Activated CD4-positive, alpha-beta T cell treated with anti-CD3 and anti-CD28 coated beads, Interleukin-2, Interleukin-6, amounts not matched to agents 100 ng/mL and 50 ng/mL, durations not matched to agents 16 hours and 8 hours (primary cell): ENCODE data around the gene DOCK9.

Source experiments
- DNase-seq: peaks from one replicate; pipeline ENCODE4 v3.0.0-alpha.2; 2020

DOCK9 gene

DNA sequence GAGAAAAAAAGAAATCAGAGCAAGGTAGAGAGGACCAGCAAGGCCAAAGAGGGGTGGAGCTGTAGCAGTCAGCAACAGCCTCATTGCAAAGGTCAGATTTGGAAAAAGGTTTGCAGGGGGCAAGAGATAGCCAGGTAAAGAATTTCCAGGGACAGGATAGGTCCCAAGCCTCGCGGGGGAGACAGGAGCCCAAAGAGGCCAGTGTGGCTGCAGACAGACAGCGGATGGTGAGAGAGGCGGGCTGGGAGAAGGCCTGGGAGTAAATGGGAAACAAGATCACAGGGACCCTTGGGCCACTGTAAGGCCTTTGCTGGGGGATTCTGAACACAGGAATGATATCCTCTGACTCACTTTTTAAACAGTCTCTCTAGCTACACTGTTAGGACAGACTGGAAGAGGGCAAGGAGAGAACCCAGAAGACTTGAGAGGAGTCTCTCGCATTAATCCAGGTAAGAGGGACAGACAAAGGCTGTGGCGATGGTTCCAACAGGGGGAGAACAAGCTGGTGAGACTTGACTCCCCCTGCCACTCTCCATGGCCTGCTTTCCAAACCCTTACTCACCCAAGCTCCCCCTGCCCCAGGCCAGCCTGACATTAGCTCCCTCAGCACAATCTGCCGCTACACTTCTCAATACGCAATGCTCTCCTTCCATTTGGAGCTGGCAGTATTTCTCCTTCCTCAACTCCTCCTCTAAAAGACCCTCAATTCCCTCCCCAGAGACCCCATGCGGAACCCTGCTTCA is 31.8 kb downstream of the DOCK9 start:
- DNase-seq = no peak

DNA sequence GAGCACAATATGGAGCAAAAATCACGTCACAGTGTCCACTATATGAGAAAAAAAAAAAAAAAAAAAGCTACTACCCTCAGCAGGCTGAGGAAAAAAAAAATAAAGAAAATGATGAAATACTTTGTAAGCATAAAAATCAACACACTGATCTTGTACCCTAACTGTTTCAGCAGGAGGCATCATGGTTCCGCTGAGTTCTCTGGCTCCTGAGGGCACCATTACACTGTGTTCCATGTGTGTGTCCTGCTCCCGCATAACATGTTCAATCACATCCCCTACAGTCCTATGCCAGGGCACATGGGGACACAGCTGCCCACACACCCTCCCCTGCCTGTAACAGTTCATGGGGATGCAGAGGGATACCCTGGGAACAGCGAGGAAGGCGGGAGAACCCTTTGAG is 33.5 kb downstream of the DOCK9 start:
- DNase-seq = no peak

DNA sequence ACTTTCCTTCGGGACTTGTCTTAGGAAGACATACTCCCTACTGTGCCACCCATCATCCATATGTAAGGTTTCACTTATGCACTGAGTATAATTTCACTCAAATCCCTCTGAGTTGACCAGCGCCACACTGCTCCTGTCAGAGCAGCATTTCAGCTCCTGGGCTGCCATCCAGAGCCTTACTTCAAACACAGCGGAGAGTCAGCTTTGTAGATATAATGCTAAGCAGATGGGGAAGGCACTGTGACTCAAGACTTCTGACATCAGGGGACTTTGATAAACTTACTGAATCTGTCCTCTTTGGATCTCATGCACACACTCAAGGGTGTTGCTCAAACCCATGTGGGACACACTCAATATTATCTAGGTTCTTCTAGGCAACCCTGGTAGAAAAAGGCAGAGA is 34.9 kb downstream of the DOCK9 start:
- DNase-seq = no peak

DNA sequence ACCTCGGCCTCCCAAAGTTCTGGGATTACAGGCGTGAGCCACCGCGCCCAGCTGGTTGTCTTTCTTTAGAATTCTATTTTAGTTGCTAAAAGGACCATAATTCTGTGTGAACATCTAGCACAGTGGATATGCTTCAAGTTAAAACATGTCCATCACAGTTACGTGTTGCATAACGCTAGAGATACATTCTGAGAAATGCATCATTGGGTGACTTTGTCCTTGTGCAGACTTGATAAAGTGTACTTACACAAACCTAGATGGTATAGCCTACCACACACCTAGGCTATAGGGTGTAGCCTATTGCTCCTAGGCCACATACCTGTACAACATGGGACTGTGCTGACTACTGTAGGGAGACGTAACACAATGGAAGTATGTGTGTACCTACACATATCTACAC is 35.4 kb downstream of the DOCK9 start:
- no peak for DNase-seq

DNA sequence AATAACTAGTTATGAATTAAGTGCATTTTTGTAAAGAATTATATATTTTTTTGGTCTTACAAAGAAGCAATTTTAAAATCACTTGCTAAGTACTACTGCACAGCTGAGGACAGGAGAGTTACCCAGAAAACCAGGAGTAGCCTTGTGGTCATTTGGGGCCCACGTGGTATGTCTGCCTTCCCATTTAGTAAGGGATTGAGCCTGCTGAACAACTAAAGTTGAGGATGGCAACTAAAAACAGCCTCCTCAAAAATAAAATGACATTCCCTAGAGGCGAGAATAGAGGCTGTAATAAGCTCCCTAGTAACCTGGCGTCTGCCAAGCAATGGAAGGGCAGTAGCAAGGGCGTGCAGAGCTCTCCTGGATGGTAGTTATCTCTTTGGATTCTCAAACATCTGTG is 36.3 kb downstream of the DOCK9 start:
- no peak for DNase-seq

DNA sequence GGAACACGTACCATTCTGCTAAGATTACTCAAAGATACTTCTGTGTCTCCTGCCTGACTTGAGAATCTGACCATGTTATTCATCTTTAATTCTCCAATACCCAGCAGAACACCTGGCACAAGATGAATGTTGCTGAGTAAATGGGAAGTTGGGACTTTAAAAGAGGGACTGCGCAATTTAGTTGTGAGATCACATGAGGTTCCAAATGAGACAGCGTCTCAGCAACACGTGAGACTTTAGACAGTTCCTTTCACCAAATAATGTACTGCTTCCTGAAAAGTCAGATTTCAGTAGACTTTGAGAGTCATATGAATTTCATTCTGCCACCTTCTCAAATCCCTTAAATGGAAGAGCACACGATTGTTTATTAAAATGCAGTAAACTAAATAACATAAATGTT is 36.7 kb downstream of the DOCK9 start:
- DNase-seq = no peak

DNA sequence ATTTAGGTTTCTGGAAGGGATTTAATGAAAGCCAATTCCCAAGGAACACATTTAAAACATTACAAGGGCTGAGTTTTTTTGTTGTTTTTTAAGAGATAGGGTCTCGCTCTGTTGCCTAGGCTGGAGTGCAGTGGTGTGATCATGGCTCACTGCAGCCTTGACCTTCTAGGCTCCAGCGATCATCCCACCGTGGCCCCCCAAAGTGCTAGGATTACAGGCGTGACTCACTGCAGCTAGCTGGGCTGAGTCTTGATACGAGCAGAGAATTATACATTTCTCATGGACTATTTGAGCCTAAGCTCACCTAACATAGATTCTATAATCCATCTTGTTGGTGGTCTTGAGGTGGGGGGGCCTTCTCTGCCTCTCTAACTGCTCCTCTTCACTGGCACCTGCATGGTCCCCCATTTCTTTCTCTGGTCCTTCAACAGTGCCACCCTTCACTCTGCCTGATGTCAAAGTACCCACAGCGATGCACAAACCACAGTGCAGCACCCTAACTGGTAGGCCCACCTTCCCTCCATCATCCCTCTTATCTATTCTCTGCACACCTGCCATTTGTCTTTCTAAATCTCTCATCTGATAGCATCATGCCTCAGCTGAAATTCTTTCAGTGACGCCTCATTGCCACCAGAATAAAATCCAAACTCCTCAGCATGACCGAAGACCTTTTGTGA is 37.4 kb downstream of the DOCK9 start:
- no peak for DNase-seq

DNA sequence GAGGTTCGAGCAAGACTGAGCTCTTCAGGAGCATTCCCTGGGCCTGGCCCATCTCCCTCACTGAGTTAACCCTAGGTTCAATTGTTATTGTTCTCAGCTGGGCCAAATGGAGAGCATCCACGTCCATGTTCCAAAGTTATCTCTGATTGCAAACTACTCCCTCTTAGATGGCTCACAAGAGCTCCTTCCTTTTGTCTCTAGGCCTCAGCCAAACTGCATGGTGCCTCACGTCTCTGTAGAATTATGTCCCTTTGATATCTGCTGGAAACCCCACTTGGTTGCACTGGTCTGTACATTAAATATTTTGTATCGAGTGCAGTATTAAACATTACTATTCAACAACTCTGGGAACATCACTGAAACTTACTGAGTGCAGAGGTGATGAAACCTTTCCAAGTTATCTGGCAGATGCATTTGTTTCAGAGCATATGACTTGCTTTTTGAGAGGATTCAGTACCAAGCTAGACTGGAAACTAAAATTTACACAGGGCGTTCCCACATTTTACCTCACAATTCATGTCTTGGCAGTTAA is 38.1 kb downstream of the DOCK9 start:
- no peak for DNase-seq

DNA sequence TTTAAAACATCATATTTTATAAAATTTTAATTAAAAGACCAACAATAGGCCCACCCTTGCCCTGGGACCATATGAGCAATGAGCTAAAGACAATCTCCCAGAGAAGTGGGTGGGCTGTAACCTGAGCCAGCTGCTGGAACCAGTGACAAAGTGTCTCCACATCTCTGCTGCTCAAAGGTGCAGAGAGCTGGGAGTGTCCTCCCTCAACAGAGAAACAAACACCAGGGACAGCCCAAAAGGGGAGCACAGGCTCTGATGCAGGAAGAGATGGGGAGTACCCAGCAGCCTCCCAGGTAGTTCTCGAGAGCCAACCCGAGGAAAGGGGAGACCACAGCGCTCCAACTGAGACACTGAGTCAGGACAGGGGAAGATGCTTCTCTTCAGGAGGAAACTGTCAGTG is 39.1 kb downstream of the DOCK9 start:
- no peak for DNase-seq

DNA sequence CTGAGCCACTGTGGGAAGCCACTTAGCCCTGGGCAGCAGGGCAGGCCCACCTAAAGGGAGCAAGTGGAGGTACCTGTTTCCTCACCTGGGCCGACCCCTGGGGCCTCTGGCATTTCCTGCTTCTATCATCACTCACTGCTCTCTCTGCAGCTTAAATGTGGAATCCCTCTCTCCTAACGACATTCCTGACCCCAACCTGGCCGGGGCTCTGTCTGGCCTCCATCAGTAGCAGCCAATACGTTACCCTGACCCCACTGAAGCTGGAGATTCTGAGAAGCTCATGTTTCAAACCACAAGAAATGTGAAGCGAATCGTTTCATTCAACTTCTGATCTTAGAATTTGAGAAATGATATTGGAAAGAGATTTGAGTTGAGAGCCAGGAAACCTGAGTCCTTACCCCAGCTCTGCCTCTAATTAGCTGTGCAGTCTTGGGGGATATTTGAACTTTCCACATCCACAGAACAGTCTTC is 39.9 kb downstream of the DOCK9 start:
- no peak for DNase-seq

DNA sequence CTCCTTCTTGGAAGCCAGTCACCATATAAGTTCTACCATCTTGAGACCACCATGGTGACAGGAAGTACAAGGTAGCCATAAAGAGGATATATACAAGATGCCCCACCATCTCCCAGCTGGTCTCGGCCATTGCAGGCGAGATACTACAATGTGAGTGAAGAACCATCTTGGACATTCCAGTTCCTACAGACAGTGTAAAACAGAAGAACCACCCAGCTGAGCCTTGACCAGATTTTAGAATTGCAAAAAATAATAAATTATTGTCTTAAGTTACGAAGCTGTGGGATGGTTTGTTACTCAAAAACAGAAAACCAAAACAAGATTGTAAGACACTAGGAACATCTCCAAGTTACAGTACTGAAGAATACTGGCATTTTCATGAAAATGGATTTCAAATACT is 43.6 kb downstream of the DOCK9 start:
- no peak for DNase-seq

DNA sequence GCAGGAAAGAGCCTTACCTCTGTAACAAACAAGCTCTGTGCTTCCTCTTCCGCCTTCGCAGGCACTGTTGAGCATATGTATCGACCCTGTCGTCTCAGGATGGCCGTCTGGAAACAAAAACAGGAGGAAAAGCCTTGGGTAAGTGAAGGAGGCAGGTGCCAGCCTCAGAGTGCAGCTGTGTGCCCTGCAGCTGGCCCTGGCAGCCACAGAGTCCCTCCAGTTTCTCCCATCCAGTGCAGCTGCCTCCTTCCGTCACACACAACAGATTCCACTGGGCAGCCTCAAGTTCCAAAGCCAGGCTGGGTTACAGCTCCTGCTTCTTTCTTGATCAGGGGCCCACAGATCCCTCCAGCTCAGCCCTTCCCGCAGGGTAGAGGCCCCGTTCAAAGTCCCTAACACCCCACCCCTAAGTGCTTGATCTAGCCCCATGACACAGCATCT is 47.7 kb downstream of the DOCK9 start:
- no peak for DNase-seq

DNA sequence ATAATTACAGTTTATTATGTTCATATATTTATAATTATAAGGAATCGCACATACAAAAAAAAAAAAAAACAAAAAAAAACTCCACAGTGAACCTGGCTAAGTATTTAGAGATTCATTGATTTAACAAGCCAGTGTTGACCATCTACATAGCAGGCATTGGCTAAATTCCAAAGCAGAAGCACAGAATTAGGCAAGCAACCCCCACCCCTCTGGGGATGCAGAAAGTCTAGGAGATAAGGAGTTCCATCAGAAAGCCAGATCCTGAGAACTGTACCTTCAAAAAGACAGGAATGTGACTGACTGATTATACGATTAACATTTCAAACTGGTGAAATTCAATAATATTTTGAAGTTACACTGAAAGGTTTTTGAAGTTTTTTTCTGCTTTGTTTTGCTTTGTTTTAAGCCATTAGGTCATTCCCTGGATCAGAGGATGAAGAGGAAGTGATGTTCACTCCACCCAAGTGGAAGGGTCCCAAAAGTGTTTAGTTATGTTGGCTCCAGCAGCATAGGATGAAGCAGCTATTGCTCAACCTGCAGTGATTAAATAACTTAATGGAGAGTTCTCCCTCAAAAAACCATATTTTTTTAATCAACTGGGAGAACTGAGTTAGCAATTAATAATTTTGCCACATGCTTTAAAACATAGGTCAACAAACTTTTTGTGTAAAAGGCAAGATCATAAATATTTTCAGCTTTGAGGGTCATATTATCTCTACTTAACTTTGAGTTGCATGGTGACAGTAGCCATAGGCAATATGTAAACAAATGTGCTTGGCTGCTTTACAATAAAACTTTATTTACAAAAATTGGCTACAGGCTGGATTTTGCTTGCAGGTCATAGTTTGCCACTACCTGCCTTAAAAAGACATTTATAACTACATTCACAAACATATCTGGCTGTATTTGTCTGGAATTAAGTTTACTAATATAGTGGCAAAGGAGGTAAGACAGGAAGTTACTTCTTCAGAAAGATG is 49.6 kb downstream of the DOCK9 start:
- no peak for DNase-seq

DNA sequence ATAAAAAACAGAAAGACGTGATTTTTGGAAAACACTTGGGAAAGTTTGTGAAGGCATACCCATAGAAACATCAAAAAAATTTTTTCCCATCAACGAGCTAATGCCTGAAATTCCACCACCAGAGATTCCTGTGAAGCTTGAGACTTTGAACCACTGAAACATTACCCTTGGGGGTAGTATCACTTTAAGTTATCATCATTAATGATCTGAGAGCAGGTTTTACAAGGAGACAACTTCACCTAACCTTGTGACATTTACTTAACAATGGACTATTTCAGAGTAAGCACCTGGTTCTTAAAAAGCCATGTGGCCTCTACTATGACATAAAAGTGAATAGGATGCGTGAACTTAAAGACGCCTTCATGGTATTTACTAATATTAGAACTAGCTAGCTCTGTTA is 51.9 kb downstream of the DOCK9 start:
- DNase-seq = no peak

DNA sequence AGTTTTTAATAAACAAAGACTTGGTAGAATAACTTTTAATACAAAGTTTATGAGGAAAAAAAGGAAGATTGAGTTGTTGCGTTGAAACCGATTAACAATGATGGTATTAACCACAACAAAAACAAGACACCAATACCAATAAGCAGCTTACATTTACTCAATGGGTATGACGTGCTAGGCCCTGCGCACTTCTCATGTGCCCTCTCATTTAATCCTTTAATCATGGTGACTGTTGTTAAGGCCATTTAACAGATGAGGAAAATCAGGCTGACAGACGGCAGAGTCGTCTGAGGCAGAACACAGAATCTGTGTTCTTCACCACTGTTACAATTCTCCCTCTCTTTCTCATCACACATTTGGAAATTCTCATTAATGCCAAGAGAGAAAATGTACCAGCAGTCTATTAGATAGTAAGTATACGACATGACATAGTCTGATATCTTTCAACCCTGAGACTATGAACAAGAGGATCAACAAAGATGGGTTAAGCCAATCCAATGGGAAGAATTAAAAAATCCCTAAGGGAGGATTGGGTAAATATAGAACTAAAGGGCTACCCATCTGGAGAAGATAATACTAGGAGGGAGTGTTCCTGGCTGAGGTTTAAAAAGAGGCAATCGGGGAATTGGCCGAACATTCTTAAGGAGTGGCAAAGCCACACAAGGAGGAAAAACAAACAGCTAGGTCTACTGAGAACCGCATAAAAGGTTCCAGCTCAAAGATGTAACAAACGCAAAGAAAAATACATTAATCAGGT is 54.0 kb downstream of the DOCK9 start:
- no peak for DNase-seq

DNA sequence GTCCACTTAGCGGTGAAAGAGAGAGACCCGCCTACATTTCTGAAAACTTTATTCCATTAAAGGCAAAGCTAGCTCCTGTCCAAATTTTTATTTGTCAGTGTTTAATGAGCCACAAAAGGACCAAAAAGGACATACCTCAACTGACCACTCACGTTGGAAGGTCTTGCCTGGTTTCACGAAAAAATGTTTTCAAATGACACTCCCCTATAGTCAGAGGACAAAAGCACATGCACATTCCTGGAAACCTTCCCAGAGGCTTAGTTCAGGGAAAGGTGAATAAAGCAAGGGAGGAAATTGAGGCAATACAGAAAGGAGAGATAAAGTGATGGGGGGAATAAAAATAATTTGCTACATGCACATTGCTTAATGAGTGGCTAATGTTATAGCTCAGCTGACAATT is 55.6 kb downstream of the DOCK9 start:
- DNase-seq = no peak

DNA sequence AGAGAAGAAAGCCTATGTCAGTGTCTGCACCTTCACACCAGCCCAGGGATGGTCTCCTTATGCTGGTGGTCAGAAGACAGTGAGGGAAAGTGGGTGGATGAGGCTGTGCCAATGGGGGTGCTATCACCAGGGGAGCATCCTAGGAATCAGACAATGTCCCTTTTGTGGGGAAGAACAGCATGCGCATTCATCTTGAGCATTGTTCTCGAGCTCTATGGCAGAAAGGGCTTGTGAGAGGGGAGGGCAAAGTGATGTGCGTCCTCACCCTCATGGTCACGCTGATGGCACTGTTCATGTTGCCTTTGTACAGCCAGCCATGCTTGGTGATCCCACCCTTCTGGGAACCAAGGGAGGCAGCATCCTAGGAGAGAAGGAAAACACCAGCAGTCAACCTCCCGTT is 56.1 kb downstream of the DOCK9 start:
- no peak for DNase-seq

DNA sequence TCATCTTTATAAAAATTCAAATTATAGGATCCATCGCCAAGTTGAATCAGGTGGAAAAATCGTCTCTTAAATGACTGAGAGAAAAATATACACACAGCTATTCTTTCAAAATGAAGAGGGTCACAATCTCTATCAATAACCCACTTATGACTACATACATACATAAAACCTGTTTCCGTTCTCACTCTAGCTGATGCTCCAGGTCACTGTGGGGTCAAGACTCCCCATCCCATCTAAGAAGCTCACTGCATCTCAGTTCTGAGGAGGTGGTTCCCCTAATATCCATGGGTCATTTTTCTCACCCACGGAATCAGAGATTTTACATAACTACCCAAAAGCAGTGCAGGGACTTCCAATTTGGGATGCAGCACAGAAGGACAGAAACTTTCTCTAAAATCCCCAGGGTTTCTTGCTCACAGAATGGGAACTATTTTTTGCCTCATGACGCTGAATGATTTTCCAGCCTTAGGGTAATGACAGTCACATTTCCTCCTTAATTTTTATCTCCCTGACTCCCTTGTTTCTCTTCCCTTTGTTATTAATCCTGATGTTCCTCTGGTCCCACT is 56.8 kb downstream of the DOCK9 start:
- DNase-seq = no peak

DNA sequence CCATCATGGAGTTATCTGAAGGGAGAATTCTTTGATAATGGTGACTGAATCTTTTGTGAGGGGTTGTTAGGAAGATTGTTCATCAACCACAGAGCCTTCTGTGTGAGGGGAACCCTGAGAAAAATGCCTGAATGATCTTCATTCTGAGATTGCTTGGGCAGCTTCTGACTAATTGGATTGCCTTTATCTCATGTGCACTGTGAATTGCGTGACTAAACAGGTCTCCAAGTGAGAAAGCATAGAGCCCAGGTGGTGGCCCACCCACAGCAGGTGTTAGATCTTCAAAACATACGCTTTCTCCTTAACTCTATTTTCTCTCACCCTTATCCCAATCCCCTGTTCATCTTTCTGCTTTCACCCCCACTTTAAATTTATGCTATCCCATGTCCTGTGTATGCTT is 58.3 kb downstream of the DOCK9 start:
- peak; percentile 6 for DNase-seq

DNA sequence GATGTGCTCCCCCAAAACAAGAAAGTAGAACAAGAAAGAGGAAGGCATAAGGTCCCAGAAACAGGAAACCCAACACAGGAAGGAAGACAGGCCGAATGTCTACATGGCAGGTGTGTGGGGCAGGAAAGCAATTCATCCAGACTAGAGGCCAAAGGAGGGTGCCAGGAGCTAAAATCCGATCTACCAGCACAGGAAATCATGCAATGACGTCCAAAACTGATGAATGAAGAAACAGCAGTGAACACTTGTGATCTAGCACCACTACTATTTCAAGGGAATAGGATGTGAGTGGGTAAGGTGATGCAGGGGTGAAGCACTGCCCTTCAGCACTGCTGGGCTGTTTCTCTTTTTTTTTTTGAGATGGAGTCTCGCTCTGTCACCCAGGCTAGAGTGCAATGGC is 59.1 kb downstream of the DOCK9 start:
- DNase-seq = peak; percentile 2

DNA sequence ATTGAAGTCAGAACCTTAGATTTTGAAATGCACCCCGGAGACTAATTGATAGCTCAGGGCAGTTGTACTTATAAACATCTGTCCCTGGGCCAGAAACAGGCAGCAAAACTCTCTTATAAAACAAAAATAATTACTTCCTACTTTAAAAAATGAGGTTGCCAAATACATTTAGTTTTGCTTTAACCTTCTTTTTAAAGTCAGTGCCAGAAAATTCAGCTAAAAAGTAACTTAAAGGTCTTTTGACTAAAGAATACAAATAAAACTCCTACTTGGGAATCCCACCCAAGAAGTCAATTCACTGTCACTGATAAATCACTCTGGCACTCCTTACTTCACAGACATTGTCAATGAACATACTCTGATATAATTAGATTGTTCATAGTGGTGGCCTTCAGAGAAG is 60.7 kb downstream of the DOCK9 start:
- no peak for DNase-seq

DNA sequence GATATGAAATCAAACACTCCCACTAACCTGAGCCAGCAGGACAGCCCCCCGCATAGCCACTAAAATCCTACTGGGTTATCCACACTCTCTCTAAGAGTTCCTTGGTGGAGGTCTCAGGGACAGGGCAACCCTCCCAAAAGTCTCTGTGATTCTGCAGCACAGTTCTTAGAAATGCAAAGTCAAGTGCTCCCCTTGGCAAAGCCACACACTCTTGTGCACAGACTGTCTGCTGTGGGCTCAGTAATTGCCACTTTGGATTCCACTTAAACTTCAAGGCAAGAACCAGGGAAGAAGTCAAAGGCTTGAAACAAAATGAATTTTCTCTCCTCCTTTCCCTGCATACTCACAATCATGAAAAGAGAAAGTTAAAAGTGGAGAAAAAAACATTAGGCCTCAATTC is 61.5 kb downstream of the DOCK9 start:
- no peak for DNase-seq
